Activated naive CD8-positive, alpha-beta T cell treated with anti-CD3 and anti-CD28 coated beads, Interleukin-2, amount 10 ng/mL, durations not matched to agents 7 days and 5 days (primary cell): ENCODE data around the gene FSD1L. TPM values are rescaled to one million over a fixed set of nuclear protein-coding genes. Genes with fewer than 3 reads are reported as not detected.

Source experiments
- ATAC-seq: fragments of 150-1000 bp; cut with Tn5 transposase; one replicate; pipeline ENCODE4 v1.10.0; 2021; ENCODE audit warnings: low read depth, moderate library complexity
- POLR2A ChIA-PET: fragments of 350-600 bp; sonication (Branson Sonifier 250); formaldehyde crosslinking; loops from one replicate; lab custom pipeline; 2021; ENCODE audit warnings: antibody characterized with exemption; lab: Charles Lee
- DNase-seq: peaks from one replicate; pipeline ENCODE4 v3.0.0; 2021
- H3K27ac Mint-ChIP-seq: one replicate; pipeline ENCODE4 v1.8.0; 2022; ENCODE audit warnings: mild to moderate bottlenecking, mixed read lengths
- H3K27me3 Mint-ChIP-seq: one replicate; pipeline ENCODE4 v1.8.0; 2022; ENCODE audit warnings: mild to moderate bottlenecking, moderate library complexity, mixed read lengths
- H3K36me3 Mint-ChIP-seq: one replicate; pipeline ENCODE4 v1.8.0; 2021; ENCODE audit warnings: mild to moderate bottlenecking, mixed read lengths
- H3K4me1 Mint-ChIP-seq: one replicate; pipeline ENCODE4 v1.8.0; 2021; ENCODE audit warnings: mixed read lengths
- H3K4me3 Mint-ChIP-seq: one replicate; pipeline ENCODE4 v1.8.0; 2022; ENCODE audit warnings: mild to moderate bottlenecking, moderate library complexity, mixed read lengths
- H3K9me3 Mint-ChIP-seq: one replicate; pipeline ENCODE4 v1.8.0; 2021; ENCODE audit warnings: mixed read lengths
- total RNA-seq, 2 experiments: library from RNA; stranded (reverse); gene quantifications; one replicate each; pipeline ENCODE4 v1.2.3, GENCODE V29; 2021

The FSD1L gene
- total RNA-seq, 2 experiments from 2014 or later: 4.8 to 4.9 TPM

DNA sequence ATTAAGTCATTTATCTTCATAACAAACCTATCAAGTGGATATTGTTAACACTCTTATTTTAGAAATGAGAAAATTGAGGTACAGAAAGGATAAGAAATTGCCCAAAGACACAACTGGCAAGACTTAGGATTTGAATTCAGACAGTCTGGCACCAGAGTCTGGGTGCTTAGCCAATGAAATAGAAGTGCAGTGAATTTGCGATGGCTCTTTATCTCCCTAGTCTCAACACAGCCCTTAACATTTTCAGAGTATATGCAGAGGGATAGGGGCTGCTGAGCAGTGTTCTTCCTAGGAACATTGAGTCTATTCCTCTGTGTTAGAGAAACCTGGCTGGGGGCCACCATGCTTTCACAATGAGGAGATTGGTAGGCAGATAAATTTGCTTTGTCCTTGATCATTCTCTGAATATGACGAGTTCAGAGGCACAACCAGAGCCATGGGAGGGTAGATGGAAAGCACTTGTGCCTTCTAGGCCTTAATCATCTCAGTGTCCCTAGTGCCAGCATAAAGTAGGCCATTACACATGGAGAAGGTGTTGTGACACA is 6.1 kb upstream of the FSD1L start:
- Mint-ChIP-seq H3K4me3 (no peak overlapping the region), H3K4me1 (peaks cover 1% of the 10 kb centered on the region), H3K27me3 (peaks cover 7% of the 10 kb centered on the region), H3K9me3 (no peaks in the 10 kb centered on the region), H3K36me3 (no peaks in the 10 kb centered on the region), H3K27ac (no peak overlapping the region)
- DNase-seq (no peak), ATAC-seq (no peak)
- POLR2A ChIA-PET: no interaction called here

DNA sequence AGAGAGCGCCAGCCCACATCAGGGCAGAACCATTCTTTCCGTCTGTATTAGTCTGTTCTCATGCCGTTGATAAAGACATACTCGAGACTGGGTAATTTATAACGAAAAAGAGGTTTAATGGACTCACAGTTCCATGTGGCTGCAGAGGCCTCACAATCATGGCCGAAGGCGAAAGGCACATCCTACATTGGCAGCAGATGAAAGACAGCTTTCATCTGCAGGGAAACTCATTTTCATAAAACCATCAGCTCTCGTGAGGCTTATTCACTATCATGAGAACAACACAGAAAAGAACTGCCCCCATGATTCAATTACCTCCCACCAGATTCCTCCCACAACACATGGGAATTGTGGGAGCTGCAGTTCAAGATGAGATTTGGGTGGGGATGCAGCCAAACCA is 4.7 kb upstream of the FSD1L start:
- POLR2A ChIA-PET: interaction anchor here (0.7 kb wide), 1 partner anchor 37 kb away, joined by 4 read pairs; no protein-coding TSS in a partner anchor
- no peaks in the 10 kb centered on the region for H3K36me3 Mint-ChIP-seq

DNA sequence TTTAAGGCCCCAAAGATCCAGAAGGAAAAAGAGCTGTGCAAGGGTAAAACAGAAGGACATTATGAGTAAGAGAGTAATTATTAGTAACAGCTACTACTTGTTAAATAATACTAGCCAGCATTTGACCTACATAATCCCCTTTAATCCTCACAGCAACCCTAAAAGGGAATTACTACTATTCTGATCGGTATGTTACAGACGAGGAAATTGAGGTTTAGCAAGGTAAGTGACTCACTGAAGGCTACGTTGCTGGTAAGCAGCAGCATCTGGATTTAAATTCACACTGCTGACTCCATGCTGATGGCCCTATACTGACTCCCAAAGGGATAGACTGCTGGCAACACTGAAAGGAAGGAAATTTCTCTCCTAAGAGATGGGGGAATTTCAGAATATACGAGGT is 3.7 kb upstream of the FSD1L start:
- no peaks in the 10 kb centered on the region for H3K36me3 Mint-ChIP-seq
- POLR2A ChIA-PET: no interaction called here
- no peak for ATAC-seq
- no peaks in the 10 kb centered on the region for H3K27me3 Mint-ChIP-seq
- DNase-seq: no peak
- no peak overlapping the region for H3K4me3 Mint-ChIP-seq
- H3K9me3 Mint-ChIP-seq: no peaks in the 10 kb centered on the region
- H3K4me1 Mint-ChIP-seq: peaks cover 13% of the 10 kb centered on the region
- no peak overlapping the region for H3K27ac Mint-ChIP-seq

More for the DNA sequence above, 4.7 kb upstream of the FSD1L start:
- H3K27me3 Mint-ChIP-seq: peaks cover under 1% of the 10 kb centered on the region
- no peak for DNase-seq
- no peak overlapping the region for H3K4me3 Mint-ChIP-seq
- no peaks in the 10 kb centered on the region for H3K9me3 Mint-ChIP-seq
- no peak overlapping the region for H3K27ac Mint-ChIP-seq
- ATAC-seq: no peak
- peaks cover 6% of the 10 kb centered on the region for H3K4me1 Mint-ChIP-seq

DNA sequence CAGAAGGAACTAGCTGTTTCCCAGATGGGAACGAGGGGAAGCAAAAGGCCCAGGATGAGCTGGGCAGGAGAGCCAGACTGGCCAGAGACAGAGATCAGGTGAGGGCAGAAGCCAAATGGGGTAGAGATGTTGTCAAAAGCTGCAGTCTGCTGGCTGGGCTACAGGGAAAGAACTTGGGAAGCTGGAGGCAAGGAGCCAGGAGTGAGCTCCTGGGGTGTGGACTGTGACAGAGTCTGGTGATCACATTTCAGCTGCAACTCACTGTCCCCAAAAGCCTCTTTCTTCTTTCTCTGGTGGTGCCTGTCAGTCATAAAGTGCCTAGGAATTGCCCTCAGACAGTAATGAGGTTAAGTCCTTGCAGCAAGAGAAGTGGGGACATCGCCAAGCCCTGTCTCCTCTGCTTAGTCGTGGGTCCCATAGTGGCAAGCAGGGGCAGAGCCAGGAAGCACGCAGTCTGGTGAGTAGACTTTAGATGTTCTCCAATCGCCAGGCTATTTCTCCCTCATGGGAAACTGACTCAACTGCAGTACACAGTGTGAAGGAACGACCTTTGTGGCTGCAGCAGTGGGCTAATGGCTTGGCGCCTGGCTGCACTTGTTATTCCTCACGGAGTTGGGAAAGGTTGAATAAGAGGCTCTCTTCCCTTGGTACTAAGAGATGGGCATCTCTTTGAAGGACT is 2.5 kb upstream of the FSD1L start:
- POLR2A ChIA-PET: no interaction called here
- no peaks in the 10 kb centered on the region for H3K36me3 Mint-ChIP-seq
- peaks cover 2% of the 10 kb centered on the region for H3K27me3 Mint-ChIP-seq
- no peak for ATAC-seq
- H3K4me1 Mint-ChIP-seq: peaks cover 17% of the 10 kb centered on the region
- H3K9me3 Mint-ChIP-seq: no peaks in the 10 kb centered on the region
- DNase-seq: no peak
- H3K4me3 Mint-ChIP-seq: no peak overlapping the region
- no peak overlapping the region for H3K27ac Mint-ChIP-seq

DNA sequence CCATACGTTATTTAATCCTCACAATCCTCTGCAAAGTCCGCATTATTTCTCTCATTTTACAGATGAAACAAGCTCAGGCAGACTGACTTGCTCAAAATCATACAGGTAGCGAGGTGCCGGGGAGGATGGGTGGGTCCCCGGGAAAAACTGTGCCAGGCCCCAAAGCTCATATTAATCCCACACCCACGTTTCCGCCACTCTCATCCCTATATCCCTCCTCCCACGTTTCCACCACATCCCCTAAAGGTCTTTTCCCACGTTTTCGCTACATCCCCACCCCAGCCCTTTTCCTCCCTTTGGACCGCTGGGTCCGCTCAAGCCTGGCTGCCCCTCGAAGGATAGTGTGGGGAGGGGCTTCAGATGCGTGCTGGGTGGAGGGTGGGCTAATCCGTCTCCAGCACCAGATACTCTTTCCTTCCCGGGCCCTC is 434 bp upstream of the FSD1L start:
- Mint-ChIP-seq H3K27ac (peak overlapping the region; percentile 71), H3K4me3 (peak overlapping the region; percentile 84), H3K9me3 (no peaks in the 10 kb centered on the region), H3K36me3 (no peaks in the 10 kb centered on the region), H3K27me3 (peaks cover 5% of the 10 kb centered on the region), H3K4me1 (peaks cover 17% of the 10 kb centered on the region)
- no peak for ATAC-seq
- POLR2A ChIA-PET: interaction anchor here (0.5 to 0.7 kb wide), 2 partner anchors 203 to 461 kb away, joined by 3 to 5 read pairs; partner anchors contain the start of gene SLC44A1
- no peak for DNase-seq

DNA sequence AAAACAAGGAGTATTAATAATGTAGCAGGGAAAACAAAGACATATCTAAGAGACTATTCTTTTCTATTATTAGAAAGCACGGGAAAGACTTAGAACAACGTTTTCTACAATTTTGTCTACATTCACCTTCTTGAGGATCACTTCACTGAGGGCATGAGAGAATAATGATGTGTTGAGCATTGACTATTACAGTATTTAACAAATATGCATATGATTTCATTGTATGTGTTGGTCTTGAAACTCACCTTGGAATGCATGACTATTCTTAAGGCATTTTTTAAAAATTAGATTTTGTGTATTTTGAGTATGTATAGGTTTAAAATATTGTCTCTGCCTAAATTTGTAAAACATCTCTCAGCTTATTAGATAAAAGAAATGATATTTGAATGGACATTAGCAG is 1.2 kb downstream of the FSD1L start:
- no peaks in the 10 kb centered on the region for H3K9me3 Mint-ChIP-seq
- peaks cover 5% of the 10 kb centered on the region for H3K27me3 Mint-ChIP-seq
- DNase-seq: no peak
- peaks cover 17% of the 10 kb centered on the region for H3K4me1 Mint-ChIP-seq
- POLR2A ChIA-PET: no interaction called here
- no peaks in the 10 kb centered on the region for H3K36me3 Mint-ChIP-seq
- H3K27ac Mint-ChIP-seq: no peak overlapping the region
- H3K4me3 Mint-ChIP-seq: peak overlapping the region; percentile 86
- no peak for ATAC-seq

DNA sequence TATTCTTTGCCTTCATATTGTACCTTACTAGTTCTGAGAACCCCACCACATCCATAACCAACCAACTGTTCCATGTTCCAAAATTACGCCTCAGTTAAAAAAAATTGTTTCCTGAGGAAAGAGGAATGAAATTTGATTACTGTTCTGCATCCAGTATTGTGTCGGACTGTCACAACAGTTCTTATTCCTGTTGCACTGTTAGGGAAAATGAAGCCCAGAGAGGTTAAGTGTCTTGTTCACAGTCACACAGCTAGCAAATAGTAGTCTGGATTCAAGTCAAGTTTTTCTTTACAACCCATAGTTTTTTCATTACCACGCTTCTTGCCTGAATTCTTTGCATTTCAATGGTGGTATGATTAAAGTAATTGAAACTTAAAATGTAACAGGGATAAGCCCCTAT is 4.4 kb downstream of the FSD1L start:
- peaks cover 10% of the 10 kb centered on the region for H3K27me3 Mint-ChIP-seq
- no peak overlapping the region for H3K27ac Mint-ChIP-seq
- no peak for ATAC-seq
- H3K9me3 Mint-ChIP-seq: peaks cover 3% of the 10 kb centered on the region
- peaks cover 17% of the 10 kb centered on the region for H3K4me1 Mint-ChIP-seq
- H3K36me3 Mint-ChIP-seq: peaks cover 3% of the 10 kb centered on the region
- POLR2A ChIA-PET: no interaction called here
- no peak for DNase-seq
- H3K4me3 Mint-ChIP-seq: no peak overlapping the region

DNA sequence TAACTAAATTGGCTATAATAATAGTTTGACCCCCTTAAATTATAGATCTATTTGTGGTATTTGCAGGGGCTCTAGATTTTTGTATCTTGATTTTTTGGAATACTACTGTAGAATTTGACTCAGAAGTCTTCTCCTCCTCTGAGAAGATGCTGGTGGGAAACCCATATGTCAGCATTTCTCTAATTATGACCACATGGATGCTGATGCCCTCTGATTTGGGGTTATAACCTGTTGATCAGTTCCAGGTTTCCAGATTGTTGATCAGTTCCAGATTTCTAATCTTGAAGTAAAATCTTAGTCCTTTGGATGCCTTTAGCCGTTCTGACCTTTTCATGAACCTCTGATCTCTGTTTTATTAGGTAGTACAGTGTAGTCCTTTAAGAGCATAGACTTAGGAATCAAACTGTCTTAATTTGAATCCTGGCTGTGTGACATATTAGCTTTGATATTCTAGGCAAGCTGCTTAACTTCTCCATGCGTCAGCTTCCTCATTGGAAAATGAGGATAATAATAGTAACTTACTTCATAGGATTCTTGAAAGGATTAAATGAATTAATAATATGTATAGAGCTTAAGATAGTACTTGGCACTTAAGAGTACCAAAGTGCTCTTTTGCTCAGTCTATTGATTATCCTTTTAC is 8.1 kb downstream of the FSD1L start:
- Mint-ChIP-seq H3K36me3 (peaks cover 9% of the 10 kb centered on the region), H3K4me1 (peaks cover 2% of the 10 kb centered on the region), H3K27ac (no peak overlapping the region), H3K9me3 (peaks cover 8% of the 10 kb centered on the region), H3K4me3 (no peak overlapping the region), H3K27me3 (peaks cover 8% of the 10 kb centered on the region)
- POLR2A ChIA-PET: no interaction called here
- ATAC-seq: no peak
- no peak for DNase-seq

DNA sequence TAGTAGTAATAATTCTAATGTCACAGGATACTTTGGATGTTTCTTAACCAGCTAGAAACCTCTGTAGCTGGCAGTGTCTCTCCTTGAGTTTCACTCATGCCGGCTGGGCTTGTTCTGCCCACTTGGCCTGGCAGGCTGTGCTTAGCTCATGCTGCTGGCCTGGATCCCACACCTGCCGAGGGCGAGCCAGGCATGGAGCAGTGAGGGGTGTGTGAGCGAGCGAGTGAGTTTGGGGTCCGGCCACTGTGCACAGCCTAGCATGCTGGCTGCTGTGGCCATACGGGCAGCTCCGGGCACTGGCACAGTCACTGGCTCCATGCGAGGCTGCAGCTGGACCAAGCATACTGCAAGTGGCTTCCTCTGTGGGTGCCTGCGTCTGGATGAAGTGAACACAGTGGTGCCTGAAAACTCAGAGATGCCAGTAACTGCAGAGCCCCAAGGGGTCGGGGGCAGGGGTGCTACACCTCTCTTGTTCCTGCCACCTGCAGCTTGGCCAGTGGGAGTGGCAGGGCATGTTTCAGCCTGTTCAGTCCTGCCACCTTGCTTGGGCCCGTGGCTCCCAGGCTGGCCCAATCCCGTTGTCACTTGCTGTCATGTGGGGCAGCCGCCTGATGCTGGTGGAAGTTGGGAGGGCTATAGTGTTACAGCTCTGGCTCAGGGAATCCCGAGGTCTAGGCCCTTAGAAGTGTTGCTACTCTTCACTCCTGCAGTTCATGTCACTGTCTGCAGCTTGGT is 9.9 kb downstream of the FSD1L start:
- ATAC-seq: no peak

DNA sequence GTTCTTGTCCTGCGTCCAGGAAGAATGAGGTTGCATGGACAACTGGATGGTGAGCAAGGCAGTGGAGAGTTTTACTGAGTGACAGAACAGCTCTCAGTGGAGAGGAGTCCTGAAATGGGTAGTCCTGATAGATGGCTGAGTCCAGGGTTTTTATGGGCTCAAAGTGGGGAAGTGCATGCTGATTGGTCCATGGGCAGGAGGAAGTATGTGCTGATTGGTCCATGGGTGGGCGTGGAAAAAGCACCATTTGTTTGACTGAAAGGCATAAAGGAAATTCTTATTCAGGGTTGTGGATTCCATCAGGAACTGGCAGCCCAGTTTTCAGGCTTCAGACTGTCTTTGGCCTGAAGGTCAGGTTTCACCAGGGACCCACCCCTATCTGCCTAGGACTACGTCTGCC is 10.6 kb downstream of the FSD1L start:
- peaks cover 8% of the 10 kb centered on the region for H3K9me3 Mint-ChIP-seq
- no peak overlapping the region for H3K27ac Mint-ChIP-seq
- no peak for DNase-seq
- H3K36me3 Mint-ChIP-seq: peaks cover 9% of the 10 kb centered on the region
- POLR2A ChIA-PET: no interaction called here
- H3K27me3 Mint-ChIP-seq: peaks cover 5% of the 10 kb centered on the region
- no peaks in the 10 kb centered on the region for H3K4me1 Mint-ChIP-seq
- H3K4me3 Mint-ChIP-seq: no peak overlapping the region
- ATAC-seq: no peak

More for the DNA sequence above, 9.9 kb downstream of the FSD1L start:
- H3K27ac Mint-ChIP-seq: no peak overlapping the region
- H3K27me3 Mint-ChIP-seq: peaks cover 5% of the 10 kb centered on the region
- H3K36me3 Mint-ChIP-seq: peaks cover 9% of the 10 kb centered on the region
- H3K4me3 Mint-ChIP-seq: no peak overlapping the region
- H3K9me3 Mint-ChIP-seq: peaks cover 8% of the 10 kb centered on the region
- POLR2A ChIA-PET: no interaction called here
- no peaks in the 10 kb centered on the region for H3K4me1 Mint-ChIP-seq
- DNase-seq: no peak

DNA sequence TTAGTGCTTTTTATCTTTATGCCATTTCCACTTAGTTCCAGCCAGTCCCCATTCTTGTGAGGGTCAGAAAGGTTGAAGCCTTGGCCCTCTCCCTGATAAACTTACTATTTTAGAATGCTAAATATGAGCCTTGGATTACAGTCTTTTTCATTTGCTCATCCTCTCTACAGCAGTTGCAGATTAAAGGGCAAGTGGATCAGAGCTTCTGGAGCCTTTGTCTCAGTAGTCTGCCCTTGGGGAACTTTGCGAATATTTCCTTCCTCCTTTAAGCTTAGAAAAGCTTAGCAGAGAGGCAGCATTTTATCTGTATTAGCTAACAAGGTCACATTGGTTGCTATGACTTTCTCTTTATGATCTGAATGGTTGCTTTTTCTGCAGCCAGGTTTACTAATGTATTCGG is 11.5 kb downstream of the FSD1L start:
- H3K27me3 Mint-ChIP-seq: peaks cover 5% of the 10 kb centered on the region
- POLR2A ChIA-PET: no interaction called here
- peaks cover 8% of the 10 kb centered on the region for H3K9me3 Mint-ChIP-seq
- DNase-seq (no peak), ATAC-seq (no peak)
- no peak overlapping the region for H3K27ac Mint-ChIP-seq
- no peaks in the 10 kb centered on the region for H3K4me1 Mint-ChIP-seq
- peaks cover 12% of the 10 kb centered on the region for H3K36me3 Mint-ChIP-seq
- no peak overlapping the region for H3K4me3 Mint-ChIP-seq

DNA sequence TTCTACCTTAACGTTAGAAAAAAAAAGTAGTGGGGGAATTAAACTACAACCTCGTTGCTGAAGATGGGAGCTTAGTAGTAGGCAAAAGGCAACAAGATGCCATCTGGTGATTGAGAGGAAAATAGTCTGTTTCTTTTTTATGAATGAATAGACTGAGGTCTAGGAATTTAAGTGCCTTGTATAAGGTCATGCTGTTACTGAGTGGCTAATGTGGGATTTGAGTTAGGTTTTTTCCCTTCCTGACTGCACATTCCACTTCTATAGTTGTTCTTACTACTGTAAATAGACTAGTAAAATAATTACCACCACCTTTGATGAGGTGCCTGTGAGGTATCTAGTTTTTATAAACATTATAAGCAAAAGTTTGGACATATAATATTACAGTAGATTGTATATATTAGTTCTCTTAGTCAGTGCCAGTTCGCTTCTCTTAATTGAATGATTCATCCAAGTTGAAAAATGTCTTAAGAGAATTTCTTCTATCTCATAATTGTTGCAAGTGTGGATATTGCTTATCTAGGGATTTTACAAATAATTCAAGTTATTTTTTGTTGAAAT is 19.1 kb downstream of the FSD1L start:
- Mint-ChIP-seq H3K9me3 (peaks cover 2% of the 10 kb centered on the region), H3K4me3 (no peak overlapping the region), H3K36me3 (peaks cover 37% of the 10 kb centered on the region), H3K4me1 (no peaks in the 10 kb centered on the region), H3K27ac (no peak overlapping the region), H3K27me3 (no peaks in the 10 kb centered on the region)
- no peak for ATAC-seq
- POLR2A ChIA-PET: no interaction called here
- DNase-seq: no peak

DNA sequence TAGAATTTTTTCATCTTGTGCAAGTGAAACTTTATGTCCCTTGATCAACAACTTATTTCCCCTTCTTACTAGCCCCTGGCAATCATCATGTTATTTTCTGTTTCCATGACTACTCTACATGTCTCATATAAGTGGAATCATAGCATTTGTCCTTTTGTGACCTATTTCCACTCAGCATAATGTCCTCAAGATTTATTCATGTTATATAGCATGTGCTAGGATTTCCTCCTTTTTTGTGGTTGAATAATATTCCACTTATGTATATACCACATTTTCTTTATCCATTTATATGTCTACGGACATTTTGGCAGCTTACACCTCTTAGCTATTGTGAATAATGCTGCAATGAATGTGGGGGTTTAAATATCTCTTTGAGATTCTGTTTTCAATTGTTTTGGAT is 21.0 kb downstream of the FSD1L start:
- no peak overlapping the region for H3K27ac Mint-ChIP-seq
- no peak for DNase-seq
- ATAC-seq: no peak
- no peaks in the 10 kb centered on the region for H3K27me3 Mint-ChIP-seq
- peaks cover 37% of the 10 kb centered on the region for H3K36me3 Mint-ChIP-seq
- peaks cover 2% of the 10 kb centered on the region for H3K9me3 Mint-ChIP-seq
- no peak overlapping the region for H3K4me3 Mint-ChIP-seq
- no peaks in the 10 kb centered on the region for H3K4me1 Mint-ChIP-seq
- POLR2A ChIA-PET: no interaction called here
